ENCODE measurements around the gene TTYH1. TPM values are rescaled to one million over a fixed set of nuclear protein-coding genes. Genes with fewer than 3 reads are reported as not detected.

Gene TTYH1
- total RNA-seq, 6 donors from 2014 or later, result not detected

DNA sequence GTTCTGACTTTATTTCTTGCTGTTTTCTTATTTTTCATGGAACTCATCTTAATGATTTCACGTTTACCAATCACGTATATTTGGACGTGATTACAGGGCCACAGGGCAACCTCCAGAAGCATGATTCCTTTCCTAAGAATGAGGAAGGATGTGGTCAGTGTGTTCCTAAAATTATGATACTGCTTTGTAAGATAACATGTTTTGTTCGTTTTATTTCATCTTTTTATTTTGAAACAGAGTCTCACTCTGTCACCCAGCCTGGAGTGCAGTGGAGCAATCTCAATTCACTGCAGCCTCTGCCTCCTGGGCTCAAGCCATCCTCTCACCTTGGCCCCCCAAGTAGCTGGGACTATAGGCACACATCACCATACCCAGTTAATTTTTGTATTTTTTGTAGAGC lies 25.7 kb upstream of the TTYH1 start:
- peaks cover 4 to 18% (median 9%) of the 10 kb centered on the region in 4 donors for H3K4me1 ChIP-seq
- DNase-seq, result no peak
- WGBS, 2 donors, result 44 to 45% methylated on average over 4 of the region's 4 CpGs
- peak overlapping the region in 2 of 4 donors; percentile 58 to 73 for H3K27ac ChIP-seq
- peak in 1 of 4 donors; percentile 6 for TF ChIP-seq EP300 (IDR thresholded peaks at IDR 0.05)
- no peak for TF ChIP-seq POLR2AphosphoS5 (IDR thresholded peaks at IDR 0.05)
- no peak for TF ChIP-seq POLR2A (IDR thresholded peaks at IDR 0.05)
- TF ChIP-seq CTCF (IDR thresholded peaks at IDR 0.05), result no peak
- no peaks in the 10 kb centered on the region for H3K27me3 ChIP-seq
- no peaks in the 10 kb centered on the region for H3K36me3 ChIP-seq
- no peaks in the 10 kb centered on the region for H3K9me3 ChIP-seq
- H3K4me3 ChIP-seq, result no peak overlapping the region
- ATAC-seq (ENCODE audit: low FRiP score in 2 of 2), result peak in 1 of 2 donors; percentile 43

- no peak overlapping the region for H3K4me3 ChIP-seq
- no peaks in the 10 kb centered on the region for H3K27me3 ChIP-seq
- DNase-seq (peak in 1 of 2 donors; percentile 29), ATAC-seq (ENCODE audit: low FRiP score in 2 of 2) (peak; percentile 59 to 61)
- peaks cover 4 to 18% (median 9%) of the 10 kb centered on the region in 4 donors for H3K4me1 ChIP-seq
- no peak overlapping the region for H3K27ac ChIP-seq
- no peaks in the 10 kb centered on the region for H3K36me3 ChIP-seq
- TF ChIP-seq POLR2A (IDR thresholded peaks at IDR 0.05) (no peak), CTCF (IDR thresholded peaks at IDR 0.05) (peak; percentile 63 to 71 (median 68))
- 22 to 30% methylated on average over 7 of the region's 7 CpGs for WGBS, 2 donors
- no peaks in the 10 kb centered on the region for H3K9me3 ChIP-seq
Observed at GRCh38 chr19:54390942-54391577, 24.2 kb upstream of the TTYH1 start.

DNA sequence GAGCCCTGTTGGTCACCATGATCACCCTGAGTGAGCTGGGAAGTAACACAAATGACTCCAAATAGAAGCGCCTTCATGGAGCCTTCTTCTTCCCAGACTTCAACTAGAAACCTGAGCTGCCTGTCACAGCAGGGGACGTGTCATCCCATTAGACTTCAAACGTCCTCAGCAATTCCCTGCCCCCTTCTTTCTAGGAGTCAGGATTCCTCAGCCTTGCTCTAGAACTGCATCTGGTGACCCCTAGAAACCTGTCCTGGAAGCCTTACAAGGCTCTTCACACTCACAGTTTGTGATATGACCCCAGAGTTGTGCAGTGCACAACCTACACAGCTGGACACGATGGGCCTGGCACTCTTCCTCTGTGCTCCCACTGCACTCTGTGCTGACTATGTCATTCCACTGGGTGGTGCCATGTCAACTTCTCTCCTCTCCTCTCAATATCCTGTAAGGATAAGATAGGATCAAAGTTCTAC lies 23.6 kb upstream of the TTYH1 start:
- Histone ChIP-seq H3K4me3 (no peak overlapping the region), H3K27me3 (no peaks in the 10 kb centered on the region), H3K27ac (no peak overlapping the region), H3K4me1 (peaks cover 4 to 18% (median 9%) of the 10 kb centered on the region in 4 donors), H3K9me3 (no peaks in the 10 kb centered on the region), H3K36me3 (no peaks in the 10 kb centered on the region)
- ATAC-seq (ENCODE audit: low FRiP score in 2 of 2) (no peak), DNase-seq (no peak)
- 35 to 41% methylated on average over 3 to 4 of the region's 4 CpGs for WGBS, 2 donors
- no peak for TF ChIP-seq EP300 (IDR thresholded peaks at IDR 0.05)
- no peak for TF ChIP-seq POLR2AphosphoS5 (IDR thresholded peaks at IDR 0.05)
- TF ChIP-seq CTCF (IDR thresholded peaks at IDR 0.05), result no peak
- no peak for TF ChIP-seq POLR2A (IDR thresholded peaks at IDR 0.05)

DNA sequence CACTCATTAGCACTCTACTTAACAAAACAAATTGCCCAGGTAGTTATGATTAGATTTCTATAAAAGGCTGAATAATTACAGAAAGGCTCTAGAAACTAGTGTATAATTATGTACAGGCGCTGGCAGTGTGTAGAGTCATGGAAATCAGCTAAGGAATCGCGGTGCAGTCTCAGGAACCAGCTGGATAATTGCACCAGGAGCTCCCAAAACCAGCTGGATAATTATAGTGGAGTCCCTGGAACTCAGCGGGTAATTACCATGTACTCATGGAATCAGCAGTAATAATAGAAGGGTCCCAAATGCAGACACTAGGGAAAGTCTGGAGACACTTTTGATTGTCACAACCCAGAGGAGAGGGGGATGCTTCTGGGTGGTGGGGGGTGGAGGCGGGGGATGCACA lies 23.2 kb upstream of the TTYH1 start:
- ATAC-seq (ENCODE audit: low FRiP score in 2 of 2), result no peak
- H3K27me3 ChIP-seq, result no peaks in the 10 kb centered on the region
- no peak overlapping the region for H3K27ac ChIP-seq
- H3K9me3 ChIP-seq, result no peaks in the 10 kb centered on the region
- no peak overlapping the region for H3K4me3 ChIP-seq
- no peak for TF ChIP-seq EP300 (IDR thresholded peaks at IDR 0.05)
- TF ChIP-seq POLR2AphosphoS5 (IDR thresholded peaks at IDR 0.05), result no peak
- TF ChIP-seq CTCF (IDR thresholded peaks at IDR 0.05), result no peak
- TF ChIP-seq POLR2A (IDR thresholded peaks at IDR 0.05), result no peak
- peaks cover 4 to 18% (median 9%) of the 10 kb centered on the region in 4 donors for H3K4me1 ChIP-seq
- DNase-seq, result no peak
- H3K36me3 ChIP-seq, result no peaks in the 10 kb centered on the region
- WGBS, 2 donors, result 73 to 86% methylated on average over 5 of the region's 5 CpGs

DNA sequence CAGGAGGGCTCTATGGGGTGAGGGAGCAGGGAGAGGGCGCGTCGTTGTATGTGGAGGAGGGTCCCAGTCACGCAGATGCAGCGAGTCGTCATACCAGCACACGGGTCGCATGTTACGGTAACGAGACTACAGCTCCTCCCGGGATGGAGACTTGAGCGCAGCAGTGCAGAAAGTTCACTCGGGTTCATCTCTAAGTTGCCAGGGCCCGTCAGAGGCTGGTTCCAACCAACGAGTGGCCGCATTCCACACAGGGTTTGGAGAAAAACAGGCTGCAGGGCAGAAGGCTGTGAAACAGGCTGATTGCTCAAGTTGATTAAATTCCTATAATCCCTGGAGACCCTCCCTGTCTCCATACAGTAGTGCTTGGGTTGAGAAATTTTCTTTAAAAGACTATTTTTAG lies 21.9 kb upstream of the TTYH1 start:
- Histone ChIP-seq H3K27ac (no peak overlapping the region), H3K4me1 (peaks cover 0 to 12% (median 7%) of the 10 kb centered on the region in 4 donors), H3K4me3 (no peak overlapping the region), H3K27me3 (no peaks in the 10 kb centered on the region), H3K36me3 (no peaks in the 10 kb centered on the region), H3K9me3 (no peaks in the 10 kb centered on the region)
- TF ChIP-seq POLR2A (IDR thresholded peaks at IDR 0.05) (no peak), EP300 (IDR thresholded peaks at IDR 0.05) (no peak), CTCF (IDR thresholded peaks at IDR 0.05) (no peak), POLR2AphosphoS5 (IDR thresholded peaks at IDR 0.05) (no peak)
- ATAC-seq (ENCODE audit: low FRiP score in 2 of 2) (no peak), DNase-seq (no peak)
- 63 to 80% methylated on average over 16 of the region's 16 CpGs for WGBS, 2 donors

Measured in upper lobe of left lung (tissue), 6 donors.